ENCODE data around the gene LFNG. TPM values are rescaled to one million over a fixed set of nuclear protein-coding genes. Genes with fewer than 3 reads are reported as not detected.
A peak's percentile ranks its signal among the peaks of the same experiment; 100 is the strongest.

LFNG gene
- polyA plus RNA-seq, 2 of the 4 experiments (the other 2 are of a cell fraction): 2.3 to 7.3 TPM

- Histone ChIP-seq H3K4me2 (no peak overlapping the region), H3K4me3 (no peak overlapping the region), H3K4me1 (peaks cover 9% of the 10 kb centered on the region), H3K27ac (0 out of 6 replicates have a peak overlapping the region, but pooled peaks of 1 of the 2 experiments have one; percentile 11), H3K9me3 (no peaks in the 10 kb centered on the region)
- no peak for DNase-seq (ENCODE audit: low read depth in 1 of 2, low spot score in 1 of 2)
- TF ChIP-seq MAZ (IDR thresholded peaks at IDR 0.05; ENCODE audit: borderline replicate concordance, low read depth, low read length) (no peak), RAD21 (conservative IDR thresholded peaks at IDR 0.05 in 1 of 2, IDR thresholded peaks at IDR 0.05 in 1 of 2) (no peak), CEBPB (IDR thresholded peaks at IDR 0.05) (no peak), EHF (CRISPR knock-in tag; IDR thresholded peaks at IDR 0.05) (no peak), KDM1A (IDR thresholded peaks at IDR 0.05; ENCODE audit: low read depth) (peak; percentile 76; the same call in 1 of the 2 replicates), PBX3 (IDR thresholded peaks at IDR 0.05) (no peak), POLR2A (IDR thresholded peaks at IDR 0.05; ENCODE audit: low read length) (no peak), CBX8 (IDR thresholded peaks at IDR 0.05) (no peak), ZFP36 (IDR thresholded peaks at IDR 0.05; ENCODE audit: borderline replicate concordance, partially characterized antibody) (peak; percentile 85), HDAC2 (IDR thresholded peaks at IDR 0.05) (peak; percentile 60; the same call in 1 of the 2 replicates), GATA3 (IDR thresholded peaks at IDR 0.05; ENCODE audit: borderline replicate concordance) (no peak)
- CTCF ChIA-PET: interaction anchor here (0.7 to 14.8 kb wide), 22 partner anchors 8 to 977 kb away, joined by 3 to 275 read pairs (median 5); partner anchors contain the start of genes GRIFIN and IQCE
- no peak for FAIRE-seq
- ATAC-seq: no peak
- POLR2A ChIA-PET: no interaction called here
- WGBS (ENCODE audit: missing lambda C conversion rate): 79% methylated on average over 19 of the region's 19 CpGs
These were observed 49.2 kb upstream of the LFNG start for GRCh38 chr7:2470204-2471021.

GRCh38 chr7:2471022-2471329 lies 48.6 kb upstream of the LFNG start:
- WGBS (ENCODE audit: missing lambda C conversion rate): 29% methylated on average over 3 of the region's 5 CpGs
- H3K4me2 ChIP-seq: no peak overlapping the region
- H3K4me1 ChIP-seq: peaks cover 9% of the 10 kb centered on the region
- H3K9me3 ChIP-seq: no peaks in the 10 kb centered on the region
- no peak overlapping the region for H3K4me3 ChIP-seq
- peak overlapping the region in 1 of 2 experiments; percentile 74; a peak in 3 of 6 replicates for H3K27ac ChIP-seq
- ChIA-PET CTCF (interaction anchor here (0.7 to 14.8 kb wide), 11 partner anchors 8 to 347 kb away, joined by 3 to 275 read pairs (median 4); partner anchors contain the start of gene GRIFIN), POLR2A (no interaction called here)
- ATAC-seq (peak; percentile 38 to 40; a peak in 3 of 6 replicates), FAIRE-seq (no peak), DNase-seq (ENCODE audit: low read depth in 1 of 2, low spot score in 1 of 2) (no peak)
- TF ChIP-seq ESRRA (IDR thresholded peaks at IDR 0.05; ENCODE audit: borderline replicate concordance, low read length) (no peak), TP53 (CRISPR knock-in tag; IDR thresholded peaks at IDR 0.05) (no peak), RCOR1 (IDR thresholded peaks at IDR 0.05; ENCODE audit: low read depth, low read length) (no peak), JUN (IDR thresholded peaks at IDR 0.05) (no peak), HEYL (CRISPR knock-in tag; IDR thresholded peaks at IDR 0.05) (no peak), RAD21 (conservative IDR thresholded peaks at IDR 0.05 in 1 of 2, IDR thresholded peaks at IDR 0.05 in 1 of 2) (no peak), ELK1 (IDR thresholded peaks at IDR 0.05; ENCODE audit: low read depth, low read length) (no peak), ZNF302 (CRISPR knock-in tag; IDR thresholded peaks at IDR 0.05) (no peak), BCL3 (IDR thresholded peaks at IDR 0.05) (no peak), EP300 (IDR thresholded peaks at IDR 0.05) (no peak), EHF (CRISPR knock-in tag; IDR thresholded peaks at IDR 0.05) (no peak), MYC (IDR thresholded peaks at IDR 0.05; ENCODE audit: borderline replicate concordance, low read length) (no peak), FOSL2 (IDR thresholded peaks at IDR 0.05) (no peak), FOSL2 (CRISPR knock-in tag; IDR thresholded peaks at IDR 0.05) (no peak), FOSB (CRISPR knock-in tag; IDR thresholded peaks at IDR 0.05) (no peak), RFX5 (IDR thresholded peaks at IDR 0.05) (no peak), KDM5A (IDR thresholded peaks at IDR 0.05) (no peak)
